ENCODE measurements around the gene DCP1B.

DCP1B gene

GRCh38 chr12:1929985-1930802 is 74.1 kb downstream of the DCP1B start:
- Histone ChIP-seq H3K4me3 (no peak overlapping the region), H3K27ac (no peak overlapping the region)
- TF ChIP-seq, protein P1, sequence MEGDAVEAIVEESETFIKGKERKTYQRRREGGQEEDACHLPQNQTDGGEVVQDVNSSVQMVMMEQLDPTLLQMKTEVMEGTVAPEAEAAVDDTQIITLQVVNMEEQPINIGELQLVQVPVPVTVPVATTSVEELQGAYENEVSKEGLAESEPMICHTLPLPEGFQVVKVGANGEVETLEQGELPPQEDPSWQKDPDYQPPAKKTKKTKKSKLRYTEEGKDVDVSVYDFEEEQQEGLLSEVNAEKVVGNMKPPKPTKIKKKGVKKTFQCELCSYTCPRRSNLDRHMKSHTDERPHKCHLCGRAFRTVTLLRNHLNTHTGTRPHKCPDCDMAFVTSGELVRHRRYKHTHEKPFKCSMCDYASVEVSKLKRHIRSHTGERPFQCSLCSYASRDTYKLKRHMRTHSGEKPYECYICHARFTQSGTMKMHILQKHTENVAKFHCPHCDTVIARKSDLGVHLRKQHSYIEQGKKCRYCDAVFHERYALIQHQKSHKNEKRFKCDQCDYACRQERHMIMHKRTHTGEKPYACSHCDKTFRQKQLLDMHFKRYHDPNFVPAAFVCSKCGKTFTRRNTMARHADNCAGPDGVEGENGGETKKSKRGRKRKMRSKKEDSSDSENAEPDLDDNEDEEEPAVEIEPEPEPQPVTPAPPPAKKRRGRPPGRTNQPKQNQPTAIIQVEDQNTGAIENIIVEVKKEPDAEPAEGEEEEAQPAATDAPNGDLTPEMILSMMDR (IDR thresholded peaks at IDR 0.05) = no peak
- DNase-seq (ENCODE audit: low spot score) = peak; percentile 41

GRCh38 chr12:1929241-1929984 is 74.8 kb downstream of the DCP1B start:
- Histone ChIP-seq H3K4me3 (no peak overlapping the region), H3K27ac (peak overlapping the region in 1 of 2 donors; percentile 76)
- TF ChIP-seq, protein P1 (IDR thresholded peaks at IDR 0.05) = no peak
- DNase-seq (ENCODE audit: low spot score) = no peak

- no peak for DNase-seq (ENCODE audit: low spot score)
- H3K27ac ChIP-seq = peak overlapping the region; percentile 28 to 76
- no peak overlapping the region for H3K4me3 ChIP-seq
- TF ChIP-seq, protein P1 (IDR thresholded peaks at IDR 0.05) = no peak
These were observed 75.7 kb downstream of the DCP1B start for GRCh38 chr12:1928439-1929121.

DNA sequence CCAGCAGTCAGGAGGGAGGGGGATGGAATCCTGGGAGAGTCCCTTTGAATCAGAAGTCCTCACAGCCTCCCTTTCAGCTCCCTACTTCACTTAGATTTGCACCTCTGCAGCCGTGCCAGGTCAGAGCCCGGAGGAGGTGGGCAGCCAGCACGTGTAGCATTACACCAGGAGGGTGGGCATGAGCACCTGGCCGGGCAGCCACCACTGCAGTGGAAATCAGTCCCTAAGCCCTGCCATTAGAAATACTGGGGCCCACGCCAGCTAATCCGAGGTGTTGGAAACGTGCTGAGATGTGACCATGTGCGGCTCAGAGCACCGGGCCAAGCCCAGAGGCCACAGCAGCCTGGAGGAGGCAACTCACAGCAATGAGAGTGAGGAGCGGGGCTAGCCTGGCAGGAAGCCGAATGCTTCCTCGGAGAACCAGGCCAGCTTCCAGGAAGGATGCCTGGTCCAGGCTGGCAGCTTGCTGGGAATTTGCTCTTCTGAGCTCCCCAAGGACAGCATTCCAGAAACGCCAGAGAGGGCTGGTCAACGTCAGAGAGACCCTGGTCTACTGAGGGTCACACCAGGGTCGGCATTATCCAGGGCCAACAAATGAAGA is 76.4 kb downstream of the DCP1B start:
- peak overlapping the region; percentile 28 to 76 for H3K27ac ChIP-seq
- DNase-seq (ENCODE audit: low spot score) = no peak
- no peak overlapping the region for H3K4me3 ChIP-seq
- TF ChIP-seq, protein P1 (IDR thresholded peaks at IDR 0.05) = no peak

DNA sequence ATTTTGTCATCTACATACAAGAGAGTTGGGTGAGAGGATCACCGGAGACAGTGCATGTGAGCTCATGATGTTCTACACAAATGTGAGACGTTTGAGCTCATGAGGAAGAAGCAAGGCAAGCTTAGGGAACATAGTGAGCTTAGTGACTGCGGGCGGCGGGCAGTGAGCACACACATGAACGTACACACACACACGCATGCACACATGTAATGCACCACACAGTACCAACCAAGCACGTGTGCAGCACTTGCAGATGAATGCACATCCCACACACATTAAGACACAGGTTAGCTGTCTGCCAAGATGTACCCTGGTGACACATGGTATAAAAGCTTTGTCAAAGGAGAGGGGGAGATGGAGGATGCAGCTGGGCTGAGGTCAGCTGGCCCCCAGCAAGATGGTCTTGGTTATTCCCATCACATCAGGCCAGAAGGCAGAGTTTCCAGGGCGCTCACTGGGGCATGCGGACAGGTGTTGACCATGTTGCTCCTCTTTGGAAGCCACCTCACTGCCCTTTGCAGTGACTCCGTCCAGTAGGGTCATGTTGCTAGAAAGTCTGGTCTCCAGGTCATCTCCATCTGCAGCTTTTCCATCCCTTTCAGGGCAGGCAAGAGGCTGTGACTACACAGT is 77.1 kb downstream of the DCP1B start:
- TF ChIP-seq, protein P1 (IDR thresholded peaks at IDR 0.05) = no peak
- no peak for DNase-seq (ENCODE audit: low spot score)
- Histone ChIP-seq H3K4me3 (no peak overlapping the region), H3K27ac (peak overlapping the region in 1 of 2 donors; percentile 76)

- peak; percentile 35 for DNase-seq (ENCODE audit: low spot score)
- no peak overlapping the region for H3K4me3 ChIP-seq
- H3K27ac ChIP-seq = no peak overlapping the region
- TF ChIP-seq, protein P1 (IDR thresholded peaks at IDR 0.05) = no peak
These were observed 78.0 kb downstream of the DCP1B start for GRCh38 chr12:1926251-1926657.
